ENCODE data around the gene TAF3. TPM values are rescaled to one million over a fixed set of nuclear protein-coding genes. Genes with fewer than 3 reads are reported as not detected.

TAF3 gene
- total RNA-seq, 1 donor from 2014 or later: 8.5 TPM

- TF ChIP-seq CTCF (IDR thresholded peaks at IDR 0.05; ENCODE audit: unreplicated experiment): no peak
Observed at GRCh38 chr10:7968510-7969112, 150.3 kb downstream of the TAF3 start.

GRCh38 chr10:7969623-7970022 is 151.3 kb downstream of the TAF3 start:
- peaks cover 13% of the 10 kb centered on the region for H3K36me3 Mint-ChIP-seq

More at GRCh38 chr10:7968510-7969112, 150.3 kb downstream of the TAF3 start:
- Mint-ChIP-seq H3K27me3 (ENCODE audit: low read depth) (no peaks in the 10 kb centered on the region), H3K4me1 (peaks cover 6% of the 10 kb centered on the region), H3K9me3 (no peaks in the 10 kb centered on the region), H3K4me3 (no peak overlapping the region), H3K36me3 (peaks cover 18% of the 10 kb centered on the region), H3K27ac (no peak overlapping the region)
- no peak for DNase-seq (ENCODE audit: low spot score in 2 of 2, unreplicated experiment in 2 of 2)

GRCh38 chr10:7971949-7972348 is 153.6 kb downstream of the TAF3 start:
- H3K4me1 Mint-ChIP-seq: peaks cover 6% of the 10 kb centered on the region
- no peak overlapping the region for H3K27ac Mint-ChIP-seq
- no peak for TF ChIP-seq CTCF (IDR thresholded peaks at IDR 0.05; ENCODE audit: unreplicated experiment)
- H3K36me3 Mint-ChIP-seq: peaks cover 6% of the 10 kb centered on the region
- peaks cover 4% of the 10 kb centered on the region for H3K9me3 Mint-ChIP-seq
- DNase-seq (ENCODE audit: low spot score in 2 of 2, unreplicated experiment in 2 of 2): no peak
- no peaks in the 10 kb centered on the region for H3K27me3 Mint-ChIP-seq (ENCODE audit: low read depth)
- H3K4me3 Mint-ChIP-seq: no peak overlapping the region

More at GRCh38 chr10:7969623-7970022, 151.3 kb downstream of the TAF3 start:
- TF ChIP-seq CTCF (IDR thresholded peaks at IDR 0.05; ENCODE audit: unreplicated experiment): no peak
- no peak for DNase-seq (ENCODE audit: low spot score in 2 of 2, unreplicated experiment in 2 of 2)
- no peaks in the 10 kb centered on the region for H3K9me3 Mint-ChIP-seq
- no peak overlapping the region for H3K4me3 Mint-ChIP-seq
- no peaks in the 10 kb centered on the region for H3K27me3 Mint-ChIP-seq (ENCODE audit: low read depth)
- H3K4me1 Mint-ChIP-seq: peaks cover 6% of the 10 kb centered on the region
- no peak overlapping the region for H3K27ac Mint-ChIP-seq

GRCh38 chr10:7972367-7972766 is 154.1 kb downstream of the TAF3 start:
- H3K27me3 Mint-ChIP-seq (ENCODE audit: low read depth): no peaks in the 10 kb centered on the region
- peaks cover 11% of the 10 kb centered on the region for H3K36me3 Mint-ChIP-seq
- H3K9me3 Mint-ChIP-seq: peaks cover 4% of the 10 kb centered on the region
- peaks cover 6% of the 10 kb centered on the region for H3K4me1 Mint-ChIP-seq
- no peak for DNase-seq (ENCODE audit: low spot score in 2 of 2, unreplicated experiment in 2 of 2)
- H3K27ac Mint-ChIP-seq: no peak overlapping the region
- no peak overlapping the region for H3K4me3 Mint-ChIP-seq
- no peak for TF ChIP-seq CTCF (IDR thresholded peaks at IDR 0.05; ENCODE audit: unreplicated experiment)

- Mint-ChIP-seq H3K27ac (no peak overlapping the region), H3K9me3 (peaks cover 3% of the 10 kb centered on the region), H3K4me1 (peaks cover 14% of the 10 kb centered on the region), H3K36me3 (peaks cover 22% of the 10 kb centered on the region), H3K4me3 (no peak overlapping the region), H3K27me3 (ENCODE audit: low read depth) (peaks cover 6% of the 10 kb centered on the region)
- TF ChIP-seq CTCF (IDR thresholded peaks at IDR 0.05; ENCODE audit: unreplicated experiment): no peak
- DNase-seq (ENCODE audit: low spot score in 2 of 2, unreplicated experiment in 2 of 2): no peak
Observed at GRCh38 chr10:7980196-7980595, 161.9 kb downstream of the TAF3 start.

Measured in mesothelial cell of epicardium (in vitro differentiated cells).